ENCODE measurements around the gene KLHL29.

GRCh38 chr2:23562143-23562542, 177.2 kb downstream of the KLHL29 start:
- TF ChIP-seq, protein P1, sequence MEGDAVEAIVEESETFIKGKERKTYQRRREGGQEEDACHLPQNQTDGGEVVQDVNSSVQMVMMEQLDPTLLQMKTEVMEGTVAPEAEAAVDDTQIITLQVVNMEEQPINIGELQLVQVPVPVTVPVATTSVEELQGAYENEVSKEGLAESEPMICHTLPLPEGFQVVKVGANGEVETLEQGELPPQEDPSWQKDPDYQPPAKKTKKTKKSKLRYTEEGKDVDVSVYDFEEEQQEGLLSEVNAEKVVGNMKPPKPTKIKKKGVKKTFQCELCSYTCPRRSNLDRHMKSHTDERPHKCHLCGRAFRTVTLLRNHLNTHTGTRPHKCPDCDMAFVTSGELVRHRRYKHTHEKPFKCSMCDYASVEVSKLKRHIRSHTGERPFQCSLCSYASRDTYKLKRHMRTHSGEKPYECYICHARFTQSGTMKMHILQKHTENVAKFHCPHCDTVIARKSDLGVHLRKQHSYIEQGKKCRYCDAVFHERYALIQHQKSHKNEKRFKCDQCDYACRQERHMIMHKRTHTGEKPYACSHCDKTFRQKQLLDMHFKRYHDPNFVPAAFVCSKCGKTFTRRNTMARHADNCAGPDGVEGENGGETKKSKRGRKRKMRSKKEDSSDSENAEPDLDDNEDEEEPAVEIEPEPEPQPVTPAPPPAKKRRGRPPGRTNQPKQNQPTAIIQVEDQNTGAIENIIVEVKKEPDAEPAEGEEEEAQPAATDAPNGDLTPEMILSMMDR (IDR thresholded peaks at IDR 0.05; ENCODE audit: low read depth, low read length): no peak
- no peak for TF ChIP-seq MYC (IDR thresholded peaks at IDR 0.05; ENCODE audit: low read depth, low read length)
- TF ChIP-seq POLR2A (IDR thresholded peaks at IDR 0.05; ENCODE audit: extremely low read depth, insufficient read length): no peak

Data from NB4 (cell line).